Stimulated activated CD4-positive, alpha-beta T cell treated with anti-CD3 and anti-CD28 coated beads, TNF-alpha, amount 100 ng/mL, for 1 hour (primary cell): ENCODE results near the gene KLHL25.
"Not testable (repeated sequence)": the region's sequence is repeated elsewhere in the genome, so short reads cannot be mapped to it uniquely, and the experiment has no call there.

Experiments used
- DNase-seq, 3 donors: peaks; one replicate each; pipeline ENCODE4 v3.0.0-alpha.2; 2020; ENCODE audit warnings: low read depth in 3 of 3, low spot score in 1 of 3

KLHL25 gene

GRCh38 chr15:85804481-85805170, 9.9 kb upstream of the KLHL25 start:
- DNase-seq, result no peak

- not testable (repeated sequence) for DNase-seq
These were observed 7.9 kb upstream of the KLHL25 start for GRCh38 chr15:85802617-85803016.

- DNase-seq, result no peak
These were observed 5.9 kb upstream of the KLHL25 start for GRCh38 chr15:85800478-85801123.

GRCh38 chr15:85796371-85796770, 1.6 kb upstream of the KLHL25 start:
- DNase-seq, result not testable (repeated sequence)

- DNase-seq, result no peak
These were observed 896 bp upstream of the KLHL25 start for GRCh38 chr15:85795337-85796305.

GRCh38 chr15:85793641-85794597, 806 bp downstream of the KLHL25 start:
- DNase-seq, result peak in 1 of 3 donors; percentile 13

- no peak for DNase-seq
These were observed 1.7 kb downstream of the KLHL25 start for GRCh38 chr15:85792912-85793590.

GRCh38 chr15:85792102-85792731, 2.5 kb downstream of the KLHL25 start:
- no peak for DNase-seq

- DNase-seq, result no peak
These were observed 5.2 kb downstream of the KLHL25 start for GRCh38 chr15:85789496-85789875.

GRCh38 chr15:85788771-85789495, 5.8 kb downstream of the KLHL25 start:
- no peak for DNase-seq

GRCh38 chr15:85786781-85787114, 8.0 kb downstream of the KLHL25 start:
- DNase-seq, result no peak

- DNase-seq, result no peak
These were observed 8.6 kb downstream of the KLHL25 start for GRCh38 chr15:85785887-85786780.

- DNase-seq, result no peak
These were observed 12.7 kb downstream of the KLHL25 start for GRCh38 chr15:85782064-85782463.

GRCh38 chr15:85781099-85781498, 13.6 kb downstream of the KLHL25 start:
- no peak for DNase-seq

GRCh38 chr15:85780225-85780985, 14.3 kb downstream of the KLHL25 start:
- DNase-seq, result no peak

- DNase-seq, result no peak
These were observed 15.5 kb downstream of the KLHL25 start for GRCh38 chr15:85779249-85779648.

GRCh38 chr15:85778107-85778776, 16.5 kb downstream of the KLHL25 start:
- no peak for DNase-seq
